LNCAP (cell line): ENCODE results near the gene OTULINL.

Source experiments
- CTCF ChIP-seq: fragments of 450-650 bp; IDR thresholded peaks from 2 replicates; pipeline ENCODE4 v1.5.1; 2017; ENCODE audit warnings: mild to moderate bottlenecking

Gene OTULINL

GRCh38 chr5:14581106-14581890, at the start of gene OTULINL:
Gene OTULINL, plus strand, starts transcription at chr5:14581792. Its CDS starts 103 bp downstream, at chr5:14581895.
- TF ChIP-seq CTCF, result no peak

- TF ChIP-seq CTCF, result no peak
Measured at GRCh38 chr5:14532180-14532579, 49.4 kb upstream of the OTULINL start.

DNA sequence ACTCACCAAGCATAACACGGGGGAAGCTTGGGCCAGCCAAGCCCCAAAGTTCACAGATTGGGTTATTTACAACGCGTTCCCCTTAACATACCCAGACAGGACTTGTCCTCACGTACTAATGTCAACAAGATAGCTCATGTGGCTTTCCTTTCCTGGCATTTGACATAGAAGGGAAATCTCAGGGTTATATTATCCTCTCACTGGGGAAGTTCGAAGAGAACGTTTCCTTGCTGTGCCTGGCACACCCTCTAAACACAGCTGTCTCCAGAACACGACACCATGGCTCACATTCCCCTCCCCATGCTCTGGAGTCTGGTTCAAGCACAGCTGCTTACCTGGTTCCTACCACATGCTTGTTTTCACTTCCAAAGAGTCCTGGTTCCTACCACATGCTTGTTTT, 46.8 kb upstream of the OTULINL start:
- TF ChIP-seq CTCF, result no peak

GRCh38 chr5:14545308-14545707, 36.3 kb upstream of the OTULINL start:
- no peak for TF ChIP-seq CTCF

- TF ChIP-seq CTCF, result no peak
Measured at GRCh38 chr5:14545862-14546261, 35.7 kb upstream of the OTULINL start.

DNA sequence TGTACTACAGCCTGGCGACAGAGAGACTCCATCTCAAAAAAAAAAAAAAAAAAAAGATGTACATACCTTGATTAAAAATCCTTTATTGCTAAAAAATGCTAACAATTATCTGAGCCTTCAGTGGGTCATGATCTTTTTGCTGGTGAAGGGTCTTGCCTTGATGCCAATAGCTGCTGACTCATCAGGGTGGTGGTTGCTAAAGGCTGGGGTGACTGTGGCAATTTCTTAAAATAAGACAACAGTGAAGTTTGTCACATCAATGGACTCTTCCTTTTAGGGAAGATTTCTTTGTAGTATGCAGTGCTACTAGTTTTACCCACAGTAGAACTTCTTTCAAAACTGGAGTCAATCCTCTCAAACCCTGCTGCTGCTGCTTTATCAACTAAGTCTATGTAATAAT, 33.9 kb upstream of the OTULINL start:
- no peak for TF ChIP-seq CTCF

GRCh38 chr5:14551211-14551610, 30.4 kb upstream of the OTULINL start:
- no peak for TF ChIP-seq CTCF

DNA sequence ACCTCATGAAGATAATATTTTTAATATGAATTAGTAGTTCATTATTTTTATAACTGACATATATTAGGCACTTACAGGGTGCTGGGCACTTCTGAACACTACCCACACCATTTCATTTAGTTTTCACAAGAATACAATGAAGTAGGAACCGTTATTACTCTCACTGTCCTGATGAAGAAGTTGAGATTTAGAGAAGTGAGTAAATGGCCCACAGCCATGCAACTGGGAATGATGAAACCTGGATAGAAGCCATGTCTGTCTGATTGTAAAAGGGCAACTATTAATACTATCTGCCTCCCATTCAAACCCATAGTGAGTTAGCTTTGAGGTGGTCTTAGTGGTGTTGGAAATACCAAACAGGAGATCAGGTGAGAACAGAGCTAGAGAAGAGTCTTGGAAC, 29.6 kb upstream of the OTULINL start:
- TF ChIP-seq CTCF, result no peak
